OCI-LY3 (cell line): Measurements from ENCODE around the gene CPED1.
A peak's percentile ranks its signal among the peaks of the same experiment; 100 is the strongest.

Source experiments
- H2AFZ ChIP-seq: fragments of 200-600, 300-600 bp; shearing (Covaris generic); 2 replicates; pipeline ENCODE4 v1.6.0; 2014; ENCODE audit warnings: antibody characterized with exemption, low read depth, low read length
- H3K27ac ChIP-seq: fragments of 200-600, 300-600 bp; sonication (generic); 2 replicates; pipeline ENCODE4 v1.5.1; 2014; ENCODE audit warnings: mild to moderate bottlenecking, low read length, moderate library complexity, mixed read lengths
- H3K27me3 ChIP-seq: fragments of 200-600, 300-600 bp; sonication (generic); 2 replicates; pipeline ENCODE4 v1.6.1; 2014; ENCODE audit warnings: low read depth, low read length, mixed read lengths
- H3K36me3 ChIP-seq: fragments of 200-600, 300-600 bp; sonication (generic); replicated peaks from 2 replicates; pipeline ENCODE3; 2014; ENCODE audit warnings: low read depth, low read length, mixed read lengths
- H3K4me1 ChIP-seq: fragments of 300-600, 200-600 bp; sonication (generic); 2 replicates; pipeline ENCODE4 v1.6.1; 2014; ENCODE audit warnings: low read length, mixed read lengths
- H3K4me2 ChIP-seq: fragments of 200-600, 300-600 bp; sonication (generic); 2 replicates; pipeline ENCODE4 v1.6.1; 2014; ENCODE audit warnings: low read length, mixed read lengths
- H3K4me3 ChIP-seq: fragments of 300-600, 200-600 bp; sonication (generic); 2 replicates; pipeline ENCODE4 v1.5.1; 2014; ENCODE audit warnings: antibody characterized with exemption, mild to moderate bottlenecking, low read length, moderate library complexity
- H3K79me2 ChIP-seq: fragments of 300-600, 200-600 bp; shearing (Covaris generic); 2 replicates; pipeline ENCODE4 v1.6.1; 2014; ENCODE audit warnings: mild to moderate bottlenecking, low read length, mixed read lengths
- H3K9ac ChIP-seq: fragments of 300-600, 200-600 bp; shearing (Covaris generic); 2 replicates; pipeline ENCODE4 v1.6.0; 2014; ENCODE audit warnings: mild to moderate bottlenecking, low read length, moderate library complexity
- H3K9me3 ChIP-seq: fragments of 200-600, 300-600 bp; shearing (Covaris generic); 2 replicates; pipeline ENCODE4 v1.6.1; 2014; ENCODE audit warnings: low read length, mixed read lengths; ENCODE audit not compliant: insufficient read depth
- H4K20me1 ChIP-seq: fragments of 200-600, 300-600 bp; sonication (generic); 2 replicates; pipeline ENCODE4 v1.6.1; 2016; ENCODE audit warnings: low read length, mixed read lengths; ENCODE audit not compliant: insufficient read depth
- CTCF ChIP-seq: fragments of 200-600, 300-600 bp; sonication (generic); IDR thresholded peaks from 2 replicates; pipeline ENCODE4 v1.5.1; 2014; ENCODE audit warnings: antibody characterized with exemption, low read length, low read depth
- EZH2phosphoT487 ChIP-seq: fragments of 200-600 bp; shearing (Covaris generic); IDR thresholded peaks from 2 replicates; pipeline ENCODE4 v1.6.1; 2018; ENCODE audit warnings: antibody characterized with exemption, mixed run types, low read depth

Gene CPED1

GRCh38 chr7:121300685-121301420 lies 312.3 kb downstream of the CPED1 start:
- H4K20me1 ChIP-seq, result no peaks in the 10 kb centered on the region
- H3K4me2 ChIP-seq, result no peak overlapping the region

GRCh38 chr7:121301446-121302213 lies 313.1 kb downstream of the CPED1 start:
- peak overlapping the region; percentile 11; the same call in 1 of the 2 replicates for H3K27ac ChIP-seq
- H3K4me1 ChIP-seq, result peaks cover 23% of the 10 kb centered on the region
- H3K4me3 ChIP-seq, result peak overlapping the region; percentile 20; the same call in 1 of the 2 replicates

More at GRCh38 chr7:121300685-121301420, 312.3 kb downstream of the CPED1 start:
- TF ChIP-seq CTCF (no peak), EZH2phosphoT487 (no peak)
- H3K9me3 ChIP-seq, result no peaks in the 10 kb centered on the region
- H3K9ac ChIP-seq, result no peak overlapping the region
- H2AFZ ChIP-seq, result no peak overlapping the region
- no peaks in the 10 kb centered on the region for H3K36me3 ChIP-seq
- no peaks in the 10 kb centered on the region for H3K27me3 ChIP-seq
- H3K27ac ChIP-seq, result no peak overlapping the region
- H3K79me2 ChIP-seq, result no peaks in the 10 kb centered on the region
- peaks cover 15% of the 10 kb centered on the region for H3K4me1 ChIP-seq
- H3K4me3 ChIP-seq, result no peak overlapping the region

GRCh38 chr7:121302214-121302745 lies 313.8 kb downstream of the CPED1 start:
- Histone ChIP-seq H3K4me3 (peak overlapping the region; percentile 20; the same call in 1 of the 2 replicates), H3K79me2 (no peaks in the 10 kb centered on the region), H3K4me2 (peak overlapping the region; percentile 58), H3K4me1 (peaks cover 30% of the 10 kb centered on the region), H2AFZ (peak overlapping the region; percentile 9; the same call in 1 of the 2 replicates), H3K36me3 (no peaks in the 10 kb centered on the region), H3K27me3 (no peaks in the 10 kb centered on the region), H3K9ac (no peak overlapping the region), H3K9me3 (no peaks in the 10 kb centered on the region), H3K27ac (peak overlapping the region; percentile 11; the same call in 1 of the 2 replicates), H4K20me1 (no peaks in the 10 kb centered on the region)
- TF ChIP-seq CTCF, result no peak
- no peak for TF ChIP-seq EZH2phosphoT487

More at GRCh38 chr7:121301446-121302213, 313.1 kb downstream of the CPED1 start:
- Histone ChIP-seq H3K4me2 (peak overlapping the region; percentile 58), H3K79me2 (no peaks in the 10 kb centered on the region), H3K36me3 (no peaks in the 10 kb centered on the region), H4K20me1 (no peaks in the 10 kb centered on the region), H2AFZ (no peak overlapping the region; the same call in 1 of the 2 replicates), H3K9ac (no peak overlapping the region), H3K27me3 (no peaks in the 10 kb centered on the region), H3K9me3 (no peaks in the 10 kb centered on the region)
- no peak for TF ChIP-seq EZH2phosphoT487
- TF ChIP-seq CTCF, result no peak
